RWPE2 (cell line): ENCODE results near the gene TFF2.

Experiments
- ATAC-seq: fragments of 200-7000 bp; cut with Tn5 transposase; 3 replicates; pipeline ENCODE4 v1.9.1; 2021; ENCODE audit warnings: low read depth
- DNase-seq: peaks from one replicate; pipeline ENCODE4 v3.0.0-alpha.2; 2020; ENCODE audit warnings: low spot score
- H3K27ac ChIP-seq: fragments of 450-650 bp; 2 replicates; pipeline ENCODE4 v1.5.1; 2017; ENCODE audit warnings: mild to moderate bottlenecking; ENCODE audit not compliant: poor library complexity, severe bottlenecking
- H3K27me3 ChIP-seq: fragments of 250-450 bp; sonication (Bioruptor Pico); 2 replicates; pipeline ENCODE4 v1.5.1; 2021; ENCODE audit warnings: mild to moderate bottlenecking, moderate library complexity; ENCODE audit not compliant: insufficient read depth, poor library complexity, severe bottlenecking
- H3K36me3 ChIP-seq: fragments of 250-450 bp; sonication (Bioruptor Pico); 2 replicates; pipeline ENCODE4 v1.5.1; 2020; ENCODE audit warnings: low read depth, mild to moderate bottlenecking, moderate library complexity
- H3K4me1 ChIP-seq: fragments of 250-450 bp; sonication (Bioruptor Pico); 2 replicates; pipeline ENCODE4 v1.5.1; 2021; ENCODE audit warnings: mild to moderate bottlenecking, moderate library complexity; ENCODE audit not compliant: insufficient read depth, poor library complexity, severe bottlenecking
- H3K4me3 ChIP-seq: fragments of 250-450 bp; sonication (Bioruptor Pico); 2 replicates; pipeline ENCODE4 v1.5.1; 2021; ENCODE audit warnings: mild to moderate bottlenecking, moderate library complexity; ENCODE audit not compliant: severe bottlenecking
- H3K9me3 ChIP-seq: fragments of 250-450 bp; sonication (Bioruptor Pico); 2 replicates; pipeline ENCODE4 v1.5.1; 2021; ENCODE audit warnings: mild to moderate bottlenecking, moderate library complexity; ENCODE audit not compliant: severe bottlenecking
- CTCF ChIP-seq: fragments of 450-650 bp; IDR thresholded peaks from one replicate; pipeline ENCODE4 v1.5.1; 2017; ENCODE audit warnings: mild to moderate bottlenecking, moderate library complexity; ENCODE audit not compliant: poor library complexity, severe bottlenecking

TFF2 gene

GRCh38 chr21:42379426-42380215 is 28.8 kb upstream of the TFF2 start:
- no peak for TF ChIP-seq CTCF
- H3K27me3 ChIP-seq: no peaks in the 10 kb centered on the region
- no peak for ATAC-seq
- no peaks in the 10 kb centered on the region for H3K36me3 ChIP-seq
- DNase-seq: no peak
- no peak overlapping the region for H3K27ac ChIP-seq
- no peaks in the 10 kb centered on the region for H3K4me1 ChIP-seq
- no peaks in the 10 kb centered on the region for H3K9me3 ChIP-seq
- no peak overlapping the region for H3K4me3 ChIP-seq

GRCh38 chr21:42378418-42378817 is 27.6 kb upstream of the TFF2 start:
- no peak for DNase-seq
- no peak for TF ChIP-seq CTCF
- Histone ChIP-seq H3K27ac (no peak overlapping the region), H3K4me3 (no peak overlapping the region), H3K27me3 (no peaks in the 10 kb centered on the region), H3K9me3 (no peaks in the 10 kb centered on the region), H3K36me3 (no peaks in the 10 kb centered on the region), H3K4me1 (no peaks in the 10 kb centered on the region)
- no peak for ATAC-seq

GRCh38 chr21:42377951-42378340 is 27.2 kb upstream of the TFF2 start:
- ATAC-seq (no peak), DNase-seq (no peak)
- TF ChIP-seq CTCF: no peak
- Histone ChIP-seq H3K4me1 (no peaks in the 10 kb centered on the region), H3K36me3 (no peaks in the 10 kb centered on the region), H3K27ac (no peak overlapping the region), H3K4me3 (no peak overlapping the region), H3K9me3 (no peaks in the 10 kb centered on the region), H3K27me3 (no peaks in the 10 kb centered on the region)

- H3K27me3 ChIP-seq: no peaks in the 10 kb centered on the region
- no peaks in the 10 kb centered on the region for H3K9me3 ChIP-seq
- DNase-seq: no peak
- no peaks in the 10 kb centered on the region for H3K4me1 ChIP-seq
- H3K27ac ChIP-seq: no peak overlapping the region
- H3K36me3 ChIP-seq: no peaks in the 10 kb centered on the region
- ATAC-seq: no peak
- no peak overlapping the region for H3K4me3 ChIP-seq
- TF ChIP-seq CTCF: no peak
Observed at GRCh38 chr21:42377211-42377950, 26.6 kb upstream of the TFF2 start.
